GM21367 (cell line): Measurements from ENCODE around the gene RRP36.
A peak's percentile ranks its signal among the peaks of the same experiment; 100 is the strongest.
"Not testable (repeated sequence)": the region's sequence is repeated elsewhere in the genome, so short reads cannot be mapped to it uniquely, and the experiment has no call there.

ENCODE experiments used
- ATAC-seq: cut with Tn5 transposase; IDR thresholded peaks from one replicate; pipeline ENCODE4 v1.9.1; 2021; ENCODE audit not compliant: unreplicated experiment

Gene RRP36

GRCh38 chr6:43036712-43037111, 15.3 kb downstream of the RRP36 start:
- ATAC-seq = no peak

GRCh38 chr6:43037197-43037596, 15.8 kb downstream of the RRP36 start:
- ATAC-seq = no peak

GRCh38 chr6:43037706-43038105, 16.3 kb downstream of the RRP36 start:
- ATAC-seq = no peak

GRCh38 chr6:43038727-43039126, 17.3 kb downstream of the RRP36 start:
- ATAC-seq = no peak

GRCh38 chr6:43040542-43041257, 19.3 kb downstream of the RRP36 start:
- no peak for ATAC-seq

- ATAC-seq = not testable (repeated sequence)
Measured at GRCh38 chr6:43041475-43041874, 20.1 kb downstream of the RRP36 start.

GRCh38 chr6:43043310-43043709, 21.9 kb downstream of the RRP36 start:
- no peak for ATAC-seq

GRCh38 chr6:43045371-43045930, 24.0 kb downstream of the RRP36 start:
- no peak for ATAC-seq

GRCh38 chr6:43047998-43048397, 26.6 kb downstream of the RRP36 start:
- no peak for ATAC-seq

GRCh38 chr6:43050981-43051380, 29.6 kb downstream of the RRP36 start:
- ATAC-seq = no peak

- ATAC-seq = no peak
Measured at GRCh38 chr6:43052225-43052841, 30.9 kb downstream of the RRP36 start.

- no peak for ATAC-seq
Measured at GRCh38 chr6:43052842-43053544, 31.6 kb downstream of the RRP36 start.

- ATAC-seq = peak; percentile 77
Measured at GRCh38 chr6:43053545-43054205, 32.3 kb downstream of the RRP36 start, which contains the start of gene CUL7. Gene CUL7, minus strand, starts transcription at chr6:43053851. Its CDS starts 1,063 bp downstream, at chr6:43052788.

GRCh38 chr6:43054206-43054943, 33.0 kb downstream of the RRP36 start:
- no peak for ATAC-seq

GRCh38 chr6:43055966-43056365, 34.5 kb downstream of the RRP36 start:
- no peak for ATAC-seq

GRCh38 chr6:43058531-43058930, 37.1 kb downstream of the RRP36 start:
- no peak for ATAC-seq

GRCh38 chr6:43059168-43060033, 38.0 kb downstream of the RRP36 start, which contains the start of the genes KLC4 and MRPL2:
Gene KLC4, plus strand, starts transcription at chr6:43059631. Its CDS starts 1,705 bp downstream, at chr6:43061336.
Gene MRPL2, minus strand, starts transcription at chr6:43059434. Its CDS starts 53 bp downstream, at chr6:43059381.
- ATAC-seq = peak; percentile 82

- ATAC-seq = no peak
Measured at GRCh38 chr6:43060034-43060754, 38.8 kb downstream of the RRP36 start.
